COLO829 (cell line): ENCODE data around the gene IRAK1BP1.
"Not testable (repeated sequence)": the region's sequence is repeated elsewhere in the genome, so short reads cannot be mapped to it uniquely, and the experiment has no call there.

ENCODE experiments used
- DNase-seq: peaks from one replicate; pipeline ENCODE4 v3.0.0; 2012; ENCODE audit warnings: low spot score

IRAK1BP1 gene

DNA sequence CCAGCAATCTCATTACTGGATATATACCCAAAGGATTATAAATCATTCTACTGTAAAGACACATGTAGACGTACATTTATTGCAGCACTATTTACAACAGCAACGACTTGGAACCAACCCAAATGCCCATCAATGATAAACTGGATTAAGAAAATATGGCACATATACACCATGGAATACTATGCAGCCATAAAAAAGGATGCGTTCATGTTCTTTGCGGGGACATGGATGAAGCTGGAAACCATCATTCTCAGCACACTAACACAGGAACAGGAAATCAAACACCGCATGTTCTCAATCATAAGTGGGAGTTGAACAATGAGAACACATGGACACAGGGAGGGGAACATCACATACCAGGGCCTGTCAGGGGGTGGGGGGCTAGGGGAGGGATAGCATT, 22.6 kb downstream of the IRAK1BP1 start:
- not testable (repeated sequence) for DNase-seq

DNA sequence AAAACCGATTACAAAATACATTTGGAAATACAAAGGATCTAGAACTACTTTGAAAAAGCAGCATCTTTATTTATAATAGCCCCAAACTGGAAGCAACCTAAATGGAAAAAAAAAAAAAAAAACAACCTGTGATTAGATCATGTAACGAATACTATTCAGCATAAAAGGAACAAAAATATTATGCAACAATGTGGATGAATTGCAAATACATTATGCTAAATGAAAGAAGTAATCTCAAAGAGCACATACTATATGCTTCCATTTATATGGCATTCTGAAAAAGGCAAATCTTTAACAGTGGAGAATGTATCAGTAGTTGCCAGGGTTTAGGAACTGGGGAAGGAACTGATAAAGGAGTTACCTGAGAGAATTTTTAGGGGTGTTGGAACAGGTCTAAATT, 28.9 kb downstream of the IRAK1BP1 start:
- no peak for DNase-seq

DNA sequence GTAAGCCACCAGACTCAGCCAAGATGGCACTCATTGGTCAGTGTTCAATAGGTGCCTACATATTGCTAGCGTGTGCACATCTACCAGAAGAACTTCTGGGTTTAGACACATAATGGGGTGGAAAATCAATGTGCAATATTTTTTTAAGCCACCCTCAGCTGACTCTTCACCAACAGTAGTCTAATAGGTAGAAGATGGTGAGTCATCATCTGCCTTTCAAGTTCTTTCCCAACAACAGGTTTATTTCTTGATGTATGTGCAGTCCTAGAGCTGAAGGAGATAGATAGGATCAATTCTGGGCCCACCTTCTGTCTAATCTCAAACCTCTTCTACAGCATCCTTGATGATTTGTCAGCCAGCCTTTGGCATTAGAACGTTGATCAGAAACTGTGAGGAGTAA, 41.3 kb downstream of the IRAK1BP1 start:
- DNase-seq = no peak

DNA sequence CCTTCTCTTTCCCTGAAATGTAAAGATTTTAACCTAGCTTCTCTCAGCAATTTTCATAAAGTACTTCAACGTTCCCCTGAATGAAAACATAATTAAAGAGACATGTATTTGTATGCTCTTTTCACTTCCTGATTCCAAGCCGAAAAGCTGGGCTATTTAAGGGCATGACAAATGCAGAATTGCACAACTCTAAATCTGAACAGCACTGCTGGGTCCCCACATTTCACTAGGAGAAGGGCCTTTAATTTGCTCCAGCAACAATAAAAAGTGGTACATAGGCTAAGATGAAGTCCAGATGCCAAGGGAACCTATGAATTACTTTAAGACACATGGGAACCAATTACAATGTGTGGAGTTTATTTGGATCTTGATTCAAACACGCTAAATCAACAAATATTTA, 42.0 kb downstream of the IRAK1BP1 start:
- DNase-seq = no peak

DNA sequence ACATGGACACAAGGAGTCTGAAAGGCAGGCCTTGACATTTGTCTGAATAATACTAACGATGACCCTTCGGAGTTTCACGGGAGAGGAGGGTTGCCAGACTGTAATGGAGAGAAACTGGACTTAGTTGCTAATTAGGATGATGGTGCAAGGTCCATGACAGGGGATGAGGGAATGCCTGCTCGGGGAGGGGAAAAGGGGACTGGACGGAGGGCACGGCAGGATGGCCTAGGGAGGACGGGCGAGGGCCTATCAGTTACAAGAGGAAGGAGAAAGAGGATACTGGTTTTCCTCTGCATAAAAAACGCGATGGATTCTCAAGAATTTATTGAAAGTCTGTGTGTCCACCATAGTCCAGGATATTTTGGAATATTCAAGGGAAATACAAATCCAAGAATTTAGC, 42.7 kb downstream of the IRAK1BP1 start:
- DNase-seq = no peak

- DNase-seq = no peak
Observed at GRCh38 chr6:78910591-78911171, 43.3 kb downstream of the IRAK1BP1 start.

- no peak for DNase-seq
Observed at GRCh38 chr6:78911218-78911940, 44.0 kb downstream of the IRAK1BP1 start.

DNA sequence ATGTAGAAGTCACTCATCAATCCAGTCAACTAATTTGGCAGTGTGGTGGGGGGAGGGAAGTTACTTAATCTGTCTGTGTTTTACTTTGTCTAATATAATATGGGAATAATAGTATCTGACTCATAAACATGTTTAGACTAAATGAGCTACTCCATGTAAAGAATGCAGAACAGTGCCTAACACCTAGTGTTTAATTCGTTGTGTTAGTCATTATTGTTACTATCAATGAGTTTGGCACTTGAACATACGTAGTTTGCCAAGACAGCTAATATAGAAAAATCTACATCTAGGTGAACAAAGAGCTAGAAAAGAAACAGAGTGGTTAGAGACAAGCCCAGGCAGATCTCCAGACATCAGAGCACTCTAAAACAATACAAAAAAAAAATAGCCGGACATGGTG, 49.1 kb downstream of the IRAK1BP1 start:
- no peak for DNase-seq

DNA sequence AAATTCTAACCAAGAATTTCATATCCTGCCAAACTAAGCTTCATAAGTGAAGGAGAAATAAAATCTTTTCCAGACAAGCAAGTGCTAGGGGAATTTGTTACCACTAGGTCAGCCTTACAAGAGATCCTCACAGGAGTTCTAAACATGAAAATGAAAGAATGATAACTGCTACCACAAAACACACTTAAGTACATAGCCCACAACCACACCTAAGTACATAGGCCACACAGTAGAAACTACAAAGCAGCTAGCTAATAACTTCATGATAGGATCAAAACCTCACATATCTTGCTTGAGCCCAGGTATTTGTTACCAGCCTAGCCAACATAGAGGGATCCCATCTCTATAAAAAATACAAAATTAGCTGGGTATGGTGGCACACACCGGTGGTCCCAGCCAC, 50.4 kb downstream of the IRAK1BP1 start:
- DNase-seq = no peak

DNA sequence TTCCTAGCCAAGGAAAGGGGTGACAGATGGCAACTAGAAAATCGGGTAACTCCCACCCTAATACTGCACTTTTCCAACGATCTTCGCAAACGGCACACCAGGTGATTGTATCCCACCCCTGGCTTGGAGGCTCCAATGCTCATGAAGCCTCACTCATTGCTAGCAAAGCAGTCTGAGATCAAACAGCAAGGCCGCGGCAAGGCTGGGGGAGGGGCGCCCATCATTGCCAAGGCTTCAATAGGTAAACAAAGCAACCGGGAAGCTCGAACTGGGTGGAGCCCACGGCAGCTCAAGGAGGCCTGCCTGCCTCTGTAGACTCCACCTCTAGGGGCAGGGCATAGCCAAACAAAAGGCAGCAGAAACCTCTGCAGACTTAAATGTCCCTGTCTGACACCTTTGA, 53.8 kb downstream of the IRAK1BP1 start:
- DNase-seq = not testable (repeated sequence)

DNA sequence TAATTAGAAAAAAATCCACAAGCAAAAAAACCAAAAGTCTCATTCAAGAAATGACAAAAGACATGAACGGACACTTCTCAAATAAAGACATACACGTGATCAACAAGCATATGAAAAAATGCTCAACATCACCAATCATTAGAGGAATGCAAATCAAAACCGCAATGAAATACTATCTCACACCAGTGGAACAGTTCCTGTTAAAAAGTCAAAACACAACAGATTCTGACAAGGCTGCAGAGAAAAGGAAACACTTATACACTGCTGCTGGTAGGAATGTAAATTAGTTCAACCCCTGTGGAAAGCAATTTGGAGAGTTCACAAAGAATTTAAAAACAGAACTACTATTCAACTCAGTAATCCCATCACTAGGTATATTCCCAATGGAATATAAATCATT, 58.0 kb downstream of the IRAK1BP1 start:
- DNase-seq = no peak

GRCh38 chr6:78935553-78935952, 68.2 kb downstream of the IRAK1BP1 start:
- DNase-seq = no peak

DNA sequence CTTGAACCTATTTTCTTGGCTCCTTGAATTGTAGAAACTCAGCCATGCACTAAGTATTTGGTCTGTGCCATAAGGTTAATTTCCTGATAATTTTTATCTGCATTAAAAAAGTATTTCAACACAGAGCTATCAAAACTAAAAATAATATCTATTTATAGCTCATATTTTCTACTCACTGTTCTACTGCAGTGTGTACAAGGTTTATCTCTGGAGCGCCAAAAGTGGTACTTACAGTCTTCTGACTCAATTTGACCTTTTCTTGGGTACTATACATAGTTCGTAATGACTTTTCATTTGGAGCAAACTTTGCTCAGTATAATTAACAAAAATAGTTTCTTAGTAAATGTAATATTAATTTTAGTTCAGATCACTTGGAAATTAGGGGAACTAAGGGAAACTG, 69.2 kb downstream of the IRAK1BP1 start:
- DNase-seq = no peak

DNA sequence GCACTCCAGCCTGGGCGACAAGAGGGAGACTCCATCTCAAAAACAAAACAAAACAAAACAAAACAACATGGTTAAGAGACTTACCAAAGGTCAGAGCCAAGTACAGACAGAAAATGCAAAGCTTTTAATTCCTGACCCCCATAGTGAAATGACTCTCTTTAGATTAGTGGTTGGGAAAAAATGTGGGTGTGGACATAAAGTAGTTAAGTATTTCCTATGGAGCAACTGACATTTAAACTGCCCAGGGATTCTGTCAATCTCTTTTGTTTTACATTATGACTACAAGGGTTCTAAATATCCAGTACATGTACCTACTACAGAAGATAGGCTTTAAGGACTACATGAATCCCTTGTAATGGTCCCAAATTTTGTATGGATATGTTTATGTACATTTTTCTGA, 75.1 kb downstream of the IRAK1BP1 start:
- DNase-seq = no peak

DNA sequence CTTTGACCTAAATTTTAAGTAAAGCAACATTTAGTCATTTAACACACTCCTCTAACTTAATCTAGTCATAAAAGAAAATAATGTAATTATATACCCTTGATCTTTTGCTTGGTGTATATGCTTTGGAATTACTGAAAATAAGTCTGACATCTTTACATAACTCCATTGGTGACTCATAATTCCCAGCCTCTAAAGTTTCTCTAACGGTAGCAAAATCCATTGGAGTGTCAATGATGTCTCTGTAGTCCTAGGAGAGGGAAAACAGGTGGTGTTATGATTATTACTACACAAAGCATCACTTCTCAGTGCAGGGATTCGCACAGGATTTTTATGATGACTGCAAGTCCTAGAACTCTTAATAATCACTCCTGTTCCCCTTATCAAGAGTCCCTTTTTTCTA, 80.2 kb downstream of the IRAK1BP1 start:
- no peak for DNase-seq

DNA sequence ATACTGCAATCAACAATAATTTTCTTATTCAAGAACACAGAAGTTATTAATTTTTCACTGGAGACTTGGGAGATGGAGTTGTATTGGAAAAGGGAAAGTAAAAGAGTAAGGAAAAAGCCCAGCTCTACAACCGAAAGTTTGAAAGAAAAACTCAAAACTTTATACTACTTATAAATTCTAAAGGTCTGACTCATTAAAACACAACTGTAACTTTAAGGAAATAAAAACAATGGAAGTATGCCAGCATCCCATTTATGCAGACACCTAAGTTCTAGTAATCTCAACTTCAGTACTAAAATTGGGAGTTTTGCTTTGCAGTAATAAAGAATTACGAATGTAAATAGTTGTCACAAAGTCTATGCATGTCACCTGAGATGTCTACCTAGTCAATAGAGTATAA, 80.6 kb downstream of the IRAK1BP1 start:
- DNase-seq = no peak

GRCh38 chr6:78948785-78949184, 81.4 kb downstream of the IRAK1BP1 start:
- no peak for DNase-seq

GRCh38 chr6:78952362-78952761, 85.0 kb downstream of the IRAK1BP1 start:
- DNase-seq = no peak
